Measurements from ENCODE around the gene MYOC.

DNA sequence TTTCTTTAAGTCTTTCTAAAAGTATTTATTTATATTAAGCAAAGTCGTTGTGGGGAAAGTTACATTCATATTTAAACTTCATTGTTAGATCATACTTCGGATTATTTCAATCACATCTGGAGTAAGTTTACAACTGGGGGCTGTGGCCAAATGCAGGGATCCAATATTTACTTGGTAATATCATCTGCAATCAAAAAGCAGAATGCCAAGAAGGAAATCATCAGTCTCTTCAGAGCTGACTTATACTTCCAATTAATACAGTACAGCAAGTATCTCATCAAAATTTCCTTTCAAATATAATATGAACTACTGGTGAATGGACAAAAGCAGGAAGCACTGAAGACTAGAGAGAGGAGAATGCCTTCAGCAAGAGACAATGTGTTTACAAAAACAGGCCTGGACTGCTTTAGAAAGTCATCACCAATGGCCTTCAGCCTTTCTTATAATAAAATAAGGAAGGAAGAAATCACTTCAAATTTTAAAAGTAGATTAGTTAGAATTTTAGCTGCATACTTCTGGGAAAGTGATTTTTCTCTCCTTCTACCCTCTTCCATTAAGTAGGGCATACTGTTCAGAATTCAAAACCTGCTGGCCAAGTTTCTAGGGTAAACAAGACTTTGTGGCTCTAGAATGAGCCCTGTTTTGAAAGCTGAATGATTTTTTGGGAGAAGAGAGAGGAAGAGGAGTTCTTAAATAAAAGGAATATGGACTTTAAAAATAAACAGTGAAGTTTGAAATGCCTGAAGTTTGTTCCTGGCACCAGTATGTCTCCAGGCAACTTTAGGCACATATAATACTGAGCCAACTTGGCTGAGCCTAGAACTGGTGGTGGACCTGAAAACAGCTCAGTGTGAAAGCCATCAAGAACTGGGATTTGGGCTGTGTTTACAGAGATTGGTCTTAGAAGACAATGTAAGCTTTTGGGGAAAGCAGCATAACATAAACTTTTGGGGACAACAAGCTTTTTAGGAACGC is 22.2 kb upstream of the MYOC start:
- TF ChIP-seq CTCF (IDR thresholded peaks at IDR 0.05) (no peak), POLR2AphosphoS5 (IDR thresholded peaks at IDR 0.05; ENCODE audit: low read depth, low read length) (no peak)
- TF ChIP-seq, protein P1, sequence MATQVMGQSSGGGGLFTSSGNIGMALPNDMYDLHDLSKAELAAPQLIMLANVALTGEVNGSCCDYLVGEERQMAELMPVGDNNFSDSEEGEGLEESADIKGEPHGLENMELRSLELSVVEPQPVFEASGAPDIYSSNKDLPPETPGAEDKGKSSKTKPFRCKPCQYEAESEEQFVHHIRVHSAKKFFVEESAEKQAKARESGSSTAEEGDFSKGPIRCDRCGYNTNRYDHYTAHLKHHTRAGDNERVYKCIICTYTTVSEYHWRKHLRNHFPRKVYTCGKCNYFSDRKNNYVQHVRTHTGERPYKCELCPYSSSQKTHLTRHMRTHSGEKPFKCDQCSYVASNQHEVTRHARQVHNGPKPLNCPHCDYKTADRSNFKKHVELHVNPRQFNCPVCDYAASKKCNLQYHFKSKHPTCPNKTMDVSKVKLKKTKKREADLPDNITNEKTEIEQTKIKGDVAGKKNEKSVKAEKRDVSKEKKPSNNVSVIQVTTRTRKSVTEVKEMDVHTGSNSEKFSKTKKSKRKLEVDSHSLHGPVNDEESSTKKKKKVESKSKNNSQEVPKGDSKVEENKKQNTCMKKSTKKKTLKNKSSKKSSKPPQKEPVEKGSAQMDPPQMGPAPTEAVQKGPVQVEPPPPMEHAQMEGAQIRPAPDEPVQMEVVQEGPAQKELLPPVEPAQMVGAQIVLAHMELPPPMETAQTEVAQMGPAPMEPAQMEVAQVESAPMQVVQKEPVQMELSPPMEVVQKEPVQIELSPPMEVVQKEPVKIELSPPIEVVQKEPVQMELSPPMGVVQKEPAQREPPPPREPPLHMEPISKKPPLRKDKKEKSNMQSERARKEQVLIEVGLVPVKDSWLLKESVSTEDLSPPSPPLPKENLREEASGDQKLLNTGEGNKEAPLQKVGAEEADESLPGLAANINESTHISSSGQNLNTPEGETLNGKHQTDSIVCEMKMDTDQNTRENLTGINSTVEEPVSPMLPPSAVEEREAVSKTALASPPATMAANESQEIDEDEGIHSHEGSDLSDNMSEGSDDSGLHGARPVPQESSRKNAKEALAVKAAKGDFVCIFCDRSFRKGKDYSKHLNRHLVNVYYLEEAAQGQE (IDR thresholded peaks at IDR 0.05; ENCODE audit: insufficient read depth in 1 of 2, low read depth in 2 of 2, low read length in 1 of 2) = no peak
